Gastroesophageal sphincter (tissue), 3 donors: Measurements from ENCODE around the gene CLIC4.
"Not testable (repeated sequence)": the region's sequence is repeated elsewhere in the genome, so short reads cannot be mapped to it uniquely, and the experiment has no call there.

Source experiments
- CTCF ChIP-seq, 4 experiments: fragments of 200-600 bp in 2 of 4; fragments of 450-650 bp in 2 of 4; sonication (generic) in 1 of 4; IDR thresholded peaks; one replicate each; pipeline ENCODE4 v1.5.1; 2017 to 2019; ENCODE audit warnings: antibody characterized with exemption in 4 of 4, mild to moderate bottlenecking in 2 of 4, moderate library complexity in 2 of 4
- EP300 ChIP-seq: sonication (generic); formaldehyde crosslinking; IDR thresholded peaks from one replicate; pipeline ENCODE4 v1.6.1; 2017; ENCODE audit warnings: antibody characterized with exemption, mild to moderate bottlenecking
- POLR2A ChIP-seq, 2 donors: fragments of 450-650 bp; IDR thresholded peaks; one replicate each; pipeline ENCODE4 v1.6.1; 2017; ENCODE audit warnings: antibody characterized with exemption in 2 of 2, mild to moderate bottlenecking in 2 of 2, moderate library complexity in 1 of 2
- POLR2AphosphoS5 ChIP-seq: sonication (generic); formaldehyde crosslinking; IDR thresholded peaks from one replicate; pipeline ENCODE4 v1.6.1; 2017; ENCODE audit warnings: antibody characterized with exemption

DNA sequence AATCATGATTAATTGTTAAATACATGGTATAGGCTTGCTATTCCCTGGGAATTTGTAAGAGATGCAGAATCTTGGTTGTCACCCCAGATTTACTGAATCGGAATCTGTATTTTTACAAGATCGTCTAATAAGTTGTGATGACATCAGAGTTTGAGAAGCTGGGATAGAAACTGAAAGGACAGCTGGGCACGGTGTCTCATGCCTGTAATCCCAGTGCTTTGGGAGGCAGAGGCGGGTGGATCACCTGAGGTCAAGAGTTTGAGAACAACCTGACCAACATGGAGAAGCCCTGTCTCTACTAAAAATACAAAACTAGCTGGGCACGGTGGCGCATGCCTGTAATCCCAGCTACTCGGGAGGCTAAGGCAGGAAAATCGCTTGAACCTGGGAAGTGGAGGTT, 35.4 kb downstream of the CLIC4 start:
- TF ChIP-seq POLR2AphosphoS5; CTCF (IDR thresholded peaks at IDR 0.05); EP300; POLR2A (IDR thresholded peaks at IDR 0.05): not testable (repeated sequence)
